UCSD-AML1 (cell line): ENCODE results near the gene RUNDC1.
"Not testable (repeated sequence)": the region's sequence is repeated elsewhere in the genome, so short reads cannot be mapped to it uniquely, and the experiment has no call there.

Experiments used
- DNase-seq: peaks from one replicate; lab custom pipeline; 2025; ENCODE audit not compliant: unreplicated experiment; lab: John Stamatoyannopoulos, UW

The RUNDC1 gene

DNA sequence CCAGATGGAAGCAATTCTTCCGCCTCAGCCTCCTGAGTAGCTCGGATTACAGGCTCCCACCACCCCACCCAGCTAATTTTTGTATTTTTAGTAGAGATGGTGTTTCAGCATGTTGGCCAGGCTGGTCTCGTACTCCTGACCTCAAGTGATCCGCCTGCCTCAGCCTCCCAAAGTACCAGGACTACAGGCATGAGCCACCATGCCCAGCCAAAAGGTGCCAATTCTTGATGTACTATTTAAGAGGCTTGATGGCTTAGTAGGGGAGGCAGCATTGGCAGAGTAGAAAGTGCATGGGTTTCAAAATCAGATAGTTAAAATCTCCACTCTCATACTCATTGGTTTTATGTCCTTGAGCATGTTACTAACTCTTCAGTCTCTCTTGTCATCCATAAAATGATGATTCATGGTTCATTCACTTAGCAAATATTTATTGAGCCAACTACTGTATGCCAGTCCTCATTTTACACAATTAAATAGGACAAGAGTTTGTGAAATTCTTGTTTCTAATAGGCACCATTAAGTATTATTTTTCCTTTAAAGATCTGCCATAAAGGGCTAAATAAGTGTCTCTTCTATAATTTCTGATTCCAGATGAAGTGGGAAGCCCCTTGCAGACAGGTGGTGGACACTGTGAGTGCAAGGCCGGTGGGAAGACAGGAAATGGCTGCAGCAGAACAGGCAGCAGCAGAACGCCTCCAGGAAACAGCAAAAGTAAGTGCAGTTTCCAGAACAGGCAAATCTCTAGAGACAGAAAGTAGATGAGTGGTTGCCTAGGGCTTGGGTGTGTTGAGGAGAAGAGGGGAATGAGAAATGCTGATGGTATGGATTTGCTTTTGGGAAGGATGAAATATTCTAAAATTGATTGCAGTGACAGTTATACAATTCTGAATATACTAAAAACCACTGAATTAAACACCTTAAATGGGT, 9.6 kb downstream of the RUNDC1 start:
- DNase-seq = no peak

DNA sequence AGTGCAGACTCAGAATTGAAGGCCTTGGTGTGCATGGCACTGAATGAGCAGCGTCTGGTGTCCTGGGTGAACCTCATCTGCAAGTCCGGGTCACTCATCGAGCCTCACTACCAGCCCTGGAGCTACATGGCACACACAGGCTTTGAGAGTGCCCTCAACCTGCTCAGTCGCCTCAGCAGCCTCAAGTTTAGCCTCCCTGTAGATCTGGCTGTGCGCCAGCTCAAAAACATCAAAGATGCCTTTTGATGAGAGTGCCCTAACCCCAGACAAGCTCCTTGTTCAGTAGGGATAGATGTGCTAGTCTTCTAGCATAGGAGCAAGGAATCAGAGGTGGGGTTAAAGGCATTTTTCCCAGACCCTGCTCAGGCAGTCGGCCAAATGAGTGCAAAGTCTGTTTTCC, 11.1 kb downstream of the RUNDC1 start:
- DNase-seq = no peak

DNA sequence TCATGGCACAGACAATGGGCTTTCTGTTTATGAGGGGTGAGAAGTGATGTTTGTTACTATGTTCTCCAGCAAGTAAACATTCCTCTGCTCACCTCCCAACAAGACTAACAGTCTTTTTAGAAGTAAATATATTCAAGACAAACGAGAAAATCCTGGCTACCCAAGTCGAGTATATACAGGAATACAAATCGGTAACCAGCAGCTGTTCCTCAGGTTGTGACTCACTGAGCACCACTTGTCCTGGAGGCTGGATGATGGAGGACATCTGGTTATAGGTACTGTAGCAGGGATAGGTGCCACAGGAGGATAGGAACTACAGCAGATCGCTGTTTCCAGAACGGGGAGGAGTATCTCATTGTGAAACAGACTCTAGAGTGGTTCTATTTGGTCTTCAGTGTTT, 12.5 kb downstream of the RUNDC1 start:
- no peak for DNase-seq

DNA sequence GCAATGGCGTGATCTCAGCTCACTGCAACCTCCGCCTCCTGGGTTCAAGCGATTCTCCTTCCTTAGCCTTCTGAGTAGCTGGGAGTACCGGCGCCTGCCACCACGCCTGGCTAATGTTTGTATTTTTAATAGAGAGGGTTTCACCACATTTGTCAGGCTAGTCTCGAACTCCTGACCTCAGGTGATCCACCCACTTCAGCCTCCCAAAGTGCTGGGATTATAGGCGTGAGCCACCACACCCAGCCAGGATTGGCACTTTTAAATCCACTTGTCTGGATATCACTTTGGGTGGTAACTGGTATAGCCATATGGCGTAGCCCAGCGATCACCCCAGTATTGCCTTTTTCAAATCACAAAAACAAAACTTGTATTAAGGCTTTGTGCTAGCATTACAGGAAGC, 13.5 kb downstream of the RUNDC1 start:
- not testable (repeated sequence) for DNase-seq

DNA sequence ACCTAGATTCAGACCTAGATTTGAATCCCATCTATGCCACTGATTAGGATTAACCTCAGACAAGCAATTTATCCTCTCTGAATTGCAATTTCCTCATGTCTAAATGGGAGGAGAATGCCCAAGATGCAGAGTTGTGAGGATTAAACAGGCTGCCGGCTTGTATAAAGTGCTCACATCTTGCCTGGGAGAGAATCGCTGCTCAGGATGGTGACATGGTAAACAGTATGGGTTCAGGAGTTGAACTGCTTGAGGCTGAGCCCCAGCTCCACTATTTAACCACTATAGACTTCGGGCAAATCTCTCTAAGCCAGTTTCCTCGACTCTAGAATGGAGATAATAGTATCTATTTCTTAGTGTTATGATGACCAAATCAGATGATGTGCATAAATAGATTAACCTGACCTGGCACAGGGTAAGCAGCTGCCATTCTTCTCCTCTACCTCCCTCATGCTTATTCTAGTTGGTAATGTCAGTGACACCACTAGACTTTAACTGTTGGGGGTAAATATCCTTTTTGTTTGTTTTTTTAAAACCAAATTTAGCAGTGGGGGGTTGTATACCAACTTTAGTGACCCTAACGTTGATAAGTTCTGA, 17.1 kb downstream of the RUNDC1 start:
- no peak for DNase-seq

DNA sequence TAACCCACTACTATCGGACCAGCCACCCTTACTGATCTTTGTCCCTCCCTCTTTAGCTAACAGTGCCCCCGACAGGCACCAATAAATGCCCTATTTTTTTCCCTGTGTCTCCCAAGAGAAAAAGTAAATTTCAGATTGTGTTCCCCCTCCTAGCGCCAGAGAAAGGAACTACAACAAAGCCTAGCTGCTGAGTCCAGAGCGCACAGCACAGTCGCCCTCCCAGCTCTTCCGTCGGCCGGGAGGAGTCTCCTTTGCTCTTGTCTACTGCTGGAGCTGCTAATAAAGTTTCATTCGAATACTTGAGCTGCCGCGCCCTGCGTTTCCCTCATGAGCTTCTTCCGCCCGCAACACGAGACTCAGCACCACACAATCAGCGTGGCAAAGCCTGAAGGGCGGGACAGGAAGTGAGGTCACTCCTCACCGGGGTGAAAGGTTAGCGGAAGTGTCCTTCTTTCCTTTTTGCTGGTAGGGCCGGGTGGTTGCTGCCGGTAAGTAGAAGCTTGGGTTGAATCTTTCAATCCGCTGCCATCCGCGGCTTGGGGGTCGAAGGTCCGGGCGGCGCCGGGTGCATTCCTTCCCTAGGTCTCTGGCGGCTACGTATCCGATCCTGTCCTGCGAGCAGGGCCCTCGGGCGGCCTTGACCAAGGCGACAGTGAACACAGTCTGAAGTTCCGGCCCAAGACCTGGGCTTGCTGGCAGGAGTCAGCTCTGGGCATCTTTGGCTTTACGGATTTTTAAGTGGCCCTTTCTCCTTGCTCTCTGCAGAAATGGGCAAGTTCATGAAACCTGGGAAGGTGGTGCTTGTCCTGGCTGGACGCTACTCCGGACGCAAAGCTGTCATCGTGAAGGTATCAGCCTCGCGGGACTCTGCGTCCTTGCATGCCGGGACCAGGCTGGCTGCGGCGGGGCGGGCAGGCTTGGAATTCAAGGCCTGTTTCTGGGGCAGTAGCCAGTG, 17.9 kb downstream of the RUNDC1 start, which contains the start of gene RPL27:
Gene RPL27, plus strand, starts transcription at position 436 of the 955 bp plus-strand sequence. Its CDS starts 332 bp downstream, at position 768.
- peak; percentile 98 for DNase-seq

DNA sequence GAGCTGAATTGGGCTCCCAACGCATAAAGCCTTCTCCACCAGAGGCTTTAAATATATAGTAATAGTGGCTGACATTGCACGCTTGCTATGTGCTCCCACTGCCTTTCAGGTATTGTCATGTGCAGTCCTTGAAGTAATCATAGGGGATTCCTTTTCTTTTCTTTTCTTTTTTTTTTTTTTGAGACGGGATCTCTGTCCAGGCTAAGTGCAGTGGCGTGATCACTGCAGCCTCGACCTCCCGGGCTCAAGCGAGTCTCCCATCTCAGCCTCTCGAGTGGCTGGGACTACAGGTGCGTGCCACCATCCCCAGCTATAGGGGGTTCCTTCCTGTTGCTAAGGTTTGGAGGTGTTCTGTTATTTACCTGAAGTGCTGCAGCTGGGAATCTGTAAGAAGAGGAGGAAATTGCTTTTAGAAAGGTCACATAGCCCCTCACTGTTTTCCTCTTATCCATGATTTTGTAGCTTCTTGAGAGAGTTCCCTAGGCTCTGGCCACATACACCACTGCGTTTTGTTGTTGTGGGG, 18.7 kb downstream of the RUNDC1 start:
- no peak for DNase-seq

DNA sequence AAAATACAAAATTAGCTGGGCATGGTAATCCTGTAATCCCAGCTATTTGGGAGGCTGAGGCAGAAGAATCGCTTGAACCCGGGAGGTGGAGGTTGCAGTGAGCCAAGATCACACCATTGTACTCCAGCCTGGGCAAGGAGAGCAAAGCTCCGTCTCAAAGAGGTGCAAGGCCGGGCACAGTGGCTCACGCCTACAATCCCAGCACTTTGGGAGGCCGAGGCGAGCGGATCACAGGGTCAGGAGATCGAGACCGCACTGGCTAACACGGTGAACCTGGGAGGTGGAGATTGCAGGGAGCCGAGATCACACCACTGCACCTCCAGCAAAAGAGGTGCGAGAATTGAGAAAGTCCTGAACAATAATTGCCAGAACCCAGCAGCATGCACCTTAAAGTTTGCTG, 20.5 kb downstream of the RUNDC1 start:
- not testable (repeated sequence) for DNase-seq

DNA sequence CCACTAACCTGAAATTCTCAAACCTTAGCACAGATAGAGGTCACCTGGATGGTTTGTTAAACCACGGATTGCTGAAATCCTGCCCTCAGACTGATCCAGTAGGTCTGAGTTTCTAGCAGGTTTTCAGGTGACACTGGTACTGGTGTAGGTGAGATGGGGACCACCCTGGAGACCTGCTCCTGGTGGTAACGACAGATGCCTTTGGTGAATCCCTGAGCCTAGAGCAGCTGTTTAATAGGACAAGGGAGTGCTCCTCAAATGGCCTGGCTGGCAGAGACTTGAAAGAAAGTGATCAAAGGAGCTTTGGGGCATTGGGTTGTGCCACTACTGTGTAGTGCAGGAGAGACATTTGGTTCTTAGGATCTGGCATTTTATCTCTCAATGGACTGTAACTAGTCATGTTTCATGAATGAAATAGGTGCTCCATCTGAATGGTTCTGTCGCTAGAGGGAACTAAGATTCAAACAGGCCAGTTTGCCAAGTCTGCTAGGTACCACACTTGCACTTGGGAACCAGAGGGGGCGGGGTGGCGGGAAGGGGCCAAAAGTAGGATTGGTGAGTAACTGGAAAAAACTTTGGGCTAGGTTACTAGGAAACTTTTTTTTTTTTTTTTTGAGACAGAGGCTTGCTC, 23.3 kb downstream of the RUNDC1 start:
- DNase-seq = no peak

DNA sequence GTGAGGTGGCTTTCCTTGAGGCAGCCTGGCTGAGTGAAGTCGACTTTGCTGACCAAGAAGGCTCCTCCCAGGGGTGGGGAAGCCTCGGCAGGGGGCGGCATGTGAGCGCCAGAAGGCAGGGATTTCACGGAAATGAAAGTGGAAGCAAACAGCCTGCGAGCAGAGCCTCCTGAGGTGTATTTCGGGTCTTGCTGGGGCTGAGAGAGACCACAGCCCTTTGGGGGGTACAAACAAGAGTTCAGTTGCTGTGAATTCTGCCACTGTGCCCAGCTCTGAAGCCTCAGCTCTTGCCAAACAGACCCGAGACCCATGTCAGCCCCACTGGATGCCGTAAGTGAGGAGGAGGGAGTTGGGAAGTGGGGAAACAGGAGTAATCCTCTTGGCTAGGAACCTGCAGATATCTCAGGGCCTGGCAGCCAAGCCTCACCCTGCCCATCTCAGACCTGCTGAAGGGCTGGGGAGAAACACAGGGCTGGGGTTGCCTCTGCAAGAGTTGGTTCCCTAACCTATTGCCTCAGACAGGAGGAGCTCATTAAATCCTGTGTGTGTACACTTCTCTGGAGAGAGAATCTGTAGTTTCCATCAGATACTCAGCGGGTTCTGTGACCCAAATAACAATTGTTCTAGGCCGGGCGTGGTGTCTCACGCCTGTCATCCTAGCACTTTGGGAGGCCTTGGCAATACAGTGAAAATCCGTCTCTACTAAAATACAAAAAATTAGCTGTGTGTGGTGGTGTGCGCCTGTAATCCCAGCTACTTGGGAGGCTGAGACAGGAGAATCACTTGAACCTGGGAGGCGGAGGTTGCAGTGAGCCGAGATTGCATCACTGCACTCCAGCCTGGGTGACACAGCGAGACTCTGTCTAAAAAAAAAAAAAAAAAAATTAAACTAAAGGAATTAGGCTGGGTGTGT, 26.5 kb downstream of the RUNDC1 start, which contains the start of gene IFI35:
Gene IFI35, plus strand, starts transcription at position 146 of the 913 bp plus-strand sequence. Its CDS starts 164 bp downstream, at position 310.
- peak; percentile 84 for DNase-seq

DNA sequence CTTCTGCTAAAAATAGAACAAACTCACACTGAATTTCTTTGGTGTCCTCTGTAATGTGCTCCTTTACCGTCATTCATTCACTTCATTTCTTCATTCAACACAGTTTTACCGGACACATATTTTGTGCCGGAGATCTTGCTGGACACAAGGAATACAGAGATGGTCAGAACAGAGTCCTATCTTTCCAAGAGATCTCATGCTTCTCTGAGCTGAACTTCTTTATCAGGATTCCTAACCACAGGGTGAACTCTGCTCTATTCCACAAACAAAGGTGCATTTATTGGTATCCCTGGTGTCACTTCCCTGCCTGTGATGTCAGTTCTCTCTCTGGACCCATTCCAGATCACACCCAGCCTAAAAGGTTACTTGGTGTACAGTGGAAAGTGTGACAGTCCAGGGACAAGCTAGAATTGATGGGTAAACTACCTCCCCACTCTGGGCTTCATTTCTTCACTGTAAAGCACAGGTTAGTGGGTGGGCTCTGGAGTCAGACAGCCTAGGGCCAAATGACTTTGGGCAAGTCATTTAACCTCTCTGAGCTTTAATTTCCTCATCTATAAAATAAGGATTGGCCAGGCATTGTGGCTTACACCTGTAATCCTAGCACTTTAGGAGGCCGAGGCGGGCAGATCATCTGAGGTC, 30.4 kb downstream of the RUNDC1 start:
- no peak for DNase-seq

DNA sequence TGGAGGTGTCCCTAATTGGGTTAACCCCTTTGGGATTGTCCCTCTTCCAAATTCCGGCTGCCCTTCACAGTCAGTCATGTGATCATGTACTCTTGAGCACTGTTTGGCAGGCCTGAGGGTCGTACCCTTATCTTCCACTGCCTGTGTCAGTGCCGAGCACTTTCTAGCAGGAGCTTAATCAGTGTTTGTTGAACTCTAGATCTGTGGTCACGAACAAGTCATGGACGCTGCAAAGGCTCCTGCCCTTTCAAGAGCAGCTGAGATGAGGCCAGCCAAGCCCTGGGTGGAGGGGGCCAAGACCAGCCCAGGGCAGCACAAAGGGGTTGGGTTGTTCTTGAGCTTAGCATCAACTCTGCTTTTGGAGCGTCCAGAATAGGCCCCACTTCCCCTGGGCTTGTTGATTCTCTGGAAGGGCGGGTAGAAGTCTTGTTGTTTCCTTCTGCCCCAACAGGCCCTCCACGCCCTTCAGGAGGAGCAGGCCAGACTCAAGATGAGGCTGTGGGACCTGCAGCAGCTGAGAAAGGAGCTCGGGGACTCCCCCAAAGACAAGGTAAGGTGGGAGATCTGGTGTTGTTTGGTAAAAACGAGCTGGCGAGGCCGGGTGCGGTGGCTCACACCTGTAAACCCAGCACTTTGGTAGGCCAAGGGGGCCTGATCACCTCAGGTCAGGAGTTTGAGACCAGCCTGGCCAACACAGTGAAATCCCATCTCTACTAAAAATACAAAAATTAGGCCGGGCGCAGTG, 31.5 kb downstream of the RUNDC1 start:
- DNase-seq = no peak

DNA sequence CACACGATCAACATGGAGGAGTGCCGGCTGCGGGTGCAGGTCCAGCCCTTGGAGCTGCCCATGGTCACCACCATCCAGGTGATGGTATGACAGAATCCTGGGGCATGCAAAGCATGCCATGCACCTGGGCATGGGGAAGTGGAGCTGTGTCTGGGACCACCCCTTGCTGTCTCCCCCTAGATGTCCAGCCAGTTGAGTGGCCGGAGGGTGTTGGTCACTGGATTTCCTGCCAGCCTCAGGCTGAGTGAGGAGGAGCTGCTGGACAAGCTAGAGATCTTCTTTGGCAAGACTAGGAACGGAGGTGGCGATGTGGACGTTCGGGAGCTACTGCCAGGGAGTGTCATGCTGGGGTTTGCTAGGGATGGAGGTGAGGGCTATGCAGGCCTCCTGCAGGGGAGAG, 32.9 kb downstream of the RUNDC1 start:
- no peak for DNase-seq

DNA sequence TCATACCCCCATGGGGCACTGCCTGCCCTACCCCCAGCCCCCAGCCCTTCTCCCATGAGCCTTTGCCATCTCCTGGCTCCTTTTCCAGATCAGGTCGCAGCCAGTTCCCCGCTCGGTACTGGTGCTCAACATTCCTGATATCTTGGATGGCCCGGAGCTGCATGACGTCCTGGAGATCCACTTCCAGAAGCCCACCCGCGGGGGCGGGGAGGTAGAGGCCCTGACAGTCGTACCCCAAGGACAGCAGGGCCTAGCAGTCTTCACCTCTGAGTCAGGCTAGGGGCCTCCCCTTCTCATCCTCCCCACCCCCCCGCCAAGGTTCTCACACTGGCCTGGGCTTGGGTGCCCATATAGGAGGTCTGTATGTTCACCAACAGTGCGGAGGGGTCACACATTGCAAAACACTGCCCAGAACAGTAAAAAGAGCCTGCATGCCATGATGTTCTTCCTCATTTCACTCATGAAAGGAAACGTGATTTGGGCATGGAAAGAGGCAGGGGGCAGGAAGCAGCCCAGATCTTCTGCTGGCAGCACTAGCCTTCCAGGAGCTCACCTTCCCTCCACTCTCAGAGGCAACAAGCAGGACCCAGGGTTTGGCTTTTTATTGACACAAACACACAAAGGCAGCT, 33.8 kb downstream of the RUNDC1 start:
- DNase-seq = no peak

DNA sequence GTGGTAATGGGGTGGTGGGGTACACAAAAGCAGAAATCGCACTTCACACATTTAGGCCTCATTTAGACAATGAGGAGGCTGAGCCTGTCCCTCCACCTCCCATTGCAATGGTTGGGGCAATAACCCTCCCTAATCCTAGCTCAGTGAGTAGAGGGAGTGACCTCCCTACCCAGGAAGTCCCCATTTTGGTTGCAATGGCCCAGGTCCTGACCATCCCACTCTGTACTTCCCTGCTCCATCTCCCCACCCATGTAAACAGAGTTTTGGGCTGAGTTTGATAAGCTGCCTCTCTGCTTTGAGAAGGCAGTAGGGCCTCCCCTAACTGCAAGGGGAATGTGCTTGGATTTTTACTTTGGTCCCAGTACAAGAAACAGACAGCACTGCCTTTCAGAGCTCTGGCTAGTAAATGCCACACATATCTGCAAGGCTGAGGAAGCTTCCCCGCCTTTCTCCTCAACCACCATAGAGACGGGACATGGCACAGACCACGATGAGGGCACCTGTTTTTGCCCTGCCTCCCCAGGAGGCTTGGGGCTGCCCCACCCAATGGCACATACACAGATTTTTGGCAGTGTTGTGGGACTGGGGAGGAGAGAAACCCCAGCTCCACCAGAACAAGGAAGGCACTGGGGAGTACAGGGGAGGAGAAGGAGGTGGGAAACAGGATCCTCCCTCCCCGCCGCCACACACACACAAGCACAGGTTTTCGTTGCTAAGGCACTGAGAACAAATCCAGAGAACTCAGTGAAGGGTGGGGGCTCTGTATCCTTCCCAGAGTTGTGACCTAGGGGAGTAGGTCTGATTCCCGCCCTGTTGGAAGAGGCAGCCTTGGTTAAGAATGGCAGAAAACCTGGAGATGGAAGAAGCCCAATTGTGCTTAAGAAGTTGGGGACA, 34.5 kb downstream of the RUNDC1 start:
- no peak for DNase-seq

DNA sequence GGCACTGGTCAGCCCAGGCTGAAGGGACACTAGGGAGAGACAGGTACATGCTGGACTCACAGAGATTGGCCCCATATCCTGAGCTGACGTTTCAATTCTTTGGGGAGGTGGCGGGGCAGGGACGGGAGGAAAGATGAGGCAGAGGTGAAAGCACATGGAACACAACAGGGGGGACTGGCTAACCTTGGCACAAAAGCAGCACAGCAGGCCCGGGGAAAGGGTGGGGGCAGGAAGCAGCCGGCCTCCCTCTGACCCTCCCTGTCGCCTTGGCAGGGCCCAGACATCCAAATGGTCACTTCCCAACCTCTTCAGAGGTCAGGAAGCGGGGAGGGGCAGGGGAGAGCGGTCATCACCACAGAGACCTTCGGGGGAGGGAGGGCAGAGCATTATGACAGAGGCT, 35.2 kb downstream of the RUNDC1 start:
- no peak for DNase-seq

DNA sequence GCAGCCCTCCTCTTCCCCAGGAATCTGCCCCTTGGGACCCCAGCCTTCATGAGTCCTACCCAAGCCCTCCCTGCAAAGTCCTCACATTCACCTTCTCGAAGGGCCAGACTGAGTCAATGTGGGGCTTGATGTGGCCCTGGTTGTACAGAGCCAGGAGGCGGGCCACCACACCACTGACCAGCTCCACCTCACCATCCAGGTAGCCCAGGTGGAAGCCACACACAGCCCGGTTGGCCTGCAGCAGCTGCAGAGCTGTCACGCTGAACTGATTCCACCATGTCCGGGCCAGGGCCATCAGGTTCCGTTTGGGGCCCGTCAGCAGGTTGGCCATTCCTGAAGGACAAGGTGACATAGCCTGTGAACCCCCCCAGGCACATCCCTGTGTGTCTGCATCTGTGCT, 35.9 kb downstream of the RUNDC1 start:
- no peak for DNase-seq
